Measurements from ENCODE around the gene NACC2.

- TF ChIP-seq CTCF (conservative IDR thresholded peaks at IDR 0.05; ENCODE audit: low read depth in 2 of 2) (no peak), EZH2 (IDR thresholded peaks at IDR 0.05; ENCODE audit: low read depth, unreplicated experiment) (no peak), REST (IDR thresholded peaks at IDR 0.05; ENCODE audit: unreplicated experiment) (no peak), POLR2AphosphoS5 (IDR thresholded peaks at IDR 0.05; ENCODE audit: low read depth) (no peak)
Measured at GRCh38 chr9:136088939-136089696, 6.0 kb downstream of the NACC2 start.
